A549 (cell line): Measurements from ENCODE around the gene C4orf54.

Source experiments
- CHD4 ChIP-seq: fragments of 200-600 bp; sonication (generic); IDR thresholded peaks from 2 replicates; pipeline ENCODE4 v1.6.1; 2016; ENCODE audit warnings: antibody characterized with exemption, mild to moderate bottlenecking, borderline replicate concordance
- CTCF ChIP-seq: fragments of >200 bp; sonication (Bioruptor Twin); formaldehyde crosslinking; IDR thresholded peaks from 3 replicates; pipeline ENCODE4 v1.5.1; 2016
- EP300 ChIP-seq, 2 experiments: fragments of >200 bp; sonication (Bioruptor Twin); formaldehyde crosslinking; IDR thresholded peaks; 2 replicates in 1 of 2; 3 replicates in 1 of 2; pipeline ENCODE4 v1.6.1; 2016 to 2017
- ESRRA ChIP-seq: fragments of 150-350 bp; IDR thresholded peaks from 2 replicates; pipeline ENCODE4 v1.6.1; 2014; ENCODE audit warnings: mild to moderate bottlenecking, low read length, borderline replicate concordance
- MAX ChIP-seq: IDR thresholded peaks from 2 replicates; pipeline ENCODE4 v1.6.1; 2012
- MAZ ChIP-seq: fragments of 150-350 bp; IDR thresholded peaks from 2 replicates; pipeline ENCODE4 v1.6.1; 2014; ENCODE audit warnings: antibody characterized with exemption, low read depth, low read length, borderline replicate concordance
- POLR2A ChIP-seq: IDR thresholded peaks from 2 replicates; pipeline ENCODE4 v1.6.1; 2012; ENCODE audit warnings: mild to moderate bottlenecking, low read length
- RAD21 ChIP-seq, 2 experiments: fragments of >200 bp in 1 of 2; sonication (Bioruptor Twin) in 1 of 2; formaldehyde crosslinking in 1 of 2; IDR thresholded peaks in 1 of 2; conservative IDR thresholded peaks in 1 of 2; 2 replicates in 1 of 2; 3 replicates in 1 of 2; pipeline ENCODE4 v1.6.1; 2012 to 2018; ENCODE audit warnings: inconsistent platforms in 1 of 2
- SREBF2 ChIP-seq: fragments of 450-650 bp; IDR thresholded peaks from 2 replicates; pipeline ENCODE4 v1.6.1; 2014; ENCODE audit warnings: mild to moderate bottlenecking, moderate library complexity
- TF ChIP-seq, protein P1 (sequence below): fragments of 200-600 bp; sonication (generic); IDR thresholded peaks from 2 replicates; pipeline ENCODE4 v1.6.1; 2016; ENCODE audit warnings: antibody characterized with exemption, mild to moderate bottlenecking, moderate library complexity
- TF ChIP-seq, protein P2 (sequence below): IDR thresholded peaks from 2 replicates; pipeline ENCODE4 v1.6.1; 2012

GRCh38 chr4:99665983-99666382 is 8.4 kb upstream of the C4orf54 start:
- TF ChIP-seq POLR2A (no peak), EP300 (IDR thresholded peaks at IDR 0.05) (no peak), MAZ (no peak), ESRRA (no peak), CTCF (no peak), CHD4 (no peak), RAD21 (conservative IDR thresholded peaks at IDR 0.05 in 1 of 2, IDR thresholded peaks at IDR 0.05 in 1 of 2) (no peak), SREBF2 (no peak), MAX (no peak)
- TF ChIP-seq, protein P1, sequence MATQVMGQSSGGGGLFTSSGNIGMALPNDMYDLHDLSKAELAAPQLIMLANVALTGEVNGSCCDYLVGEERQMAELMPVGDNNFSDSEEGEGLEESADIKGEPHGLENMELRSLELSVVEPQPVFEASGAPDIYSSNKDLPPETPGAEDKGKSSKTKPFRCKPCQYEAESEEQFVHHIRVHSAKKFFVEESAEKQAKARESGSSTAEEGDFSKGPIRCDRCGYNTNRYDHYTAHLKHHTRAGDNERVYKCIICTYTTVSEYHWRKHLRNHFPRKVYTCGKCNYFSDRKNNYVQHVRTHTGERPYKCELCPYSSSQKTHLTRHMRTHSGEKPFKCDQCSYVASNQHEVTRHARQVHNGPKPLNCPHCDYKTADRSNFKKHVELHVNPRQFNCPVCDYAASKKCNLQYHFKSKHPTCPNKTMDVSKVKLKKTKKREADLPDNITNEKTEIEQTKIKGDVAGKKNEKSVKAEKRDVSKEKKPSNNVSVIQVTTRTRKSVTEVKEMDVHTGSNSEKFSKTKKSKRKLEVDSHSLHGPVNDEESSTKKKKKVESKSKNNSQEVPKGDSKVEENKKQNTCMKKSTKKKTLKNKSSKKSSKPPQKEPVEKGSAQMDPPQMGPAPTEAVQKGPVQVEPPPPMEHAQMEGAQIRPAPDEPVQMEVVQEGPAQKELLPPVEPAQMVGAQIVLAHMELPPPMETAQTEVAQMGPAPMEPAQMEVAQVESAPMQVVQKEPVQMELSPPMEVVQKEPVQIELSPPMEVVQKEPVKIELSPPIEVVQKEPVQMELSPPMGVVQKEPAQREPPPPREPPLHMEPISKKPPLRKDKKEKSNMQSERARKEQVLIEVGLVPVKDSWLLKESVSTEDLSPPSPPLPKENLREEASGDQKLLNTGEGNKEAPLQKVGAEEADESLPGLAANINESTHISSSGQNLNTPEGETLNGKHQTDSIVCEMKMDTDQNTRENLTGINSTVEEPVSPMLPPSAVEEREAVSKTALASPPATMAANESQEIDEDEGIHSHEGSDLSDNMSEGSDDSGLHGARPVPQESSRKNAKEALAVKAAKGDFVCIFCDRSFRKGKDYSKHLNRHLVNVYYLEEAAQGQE, result no peak
- TF ChIP-seq, protein P2, sequence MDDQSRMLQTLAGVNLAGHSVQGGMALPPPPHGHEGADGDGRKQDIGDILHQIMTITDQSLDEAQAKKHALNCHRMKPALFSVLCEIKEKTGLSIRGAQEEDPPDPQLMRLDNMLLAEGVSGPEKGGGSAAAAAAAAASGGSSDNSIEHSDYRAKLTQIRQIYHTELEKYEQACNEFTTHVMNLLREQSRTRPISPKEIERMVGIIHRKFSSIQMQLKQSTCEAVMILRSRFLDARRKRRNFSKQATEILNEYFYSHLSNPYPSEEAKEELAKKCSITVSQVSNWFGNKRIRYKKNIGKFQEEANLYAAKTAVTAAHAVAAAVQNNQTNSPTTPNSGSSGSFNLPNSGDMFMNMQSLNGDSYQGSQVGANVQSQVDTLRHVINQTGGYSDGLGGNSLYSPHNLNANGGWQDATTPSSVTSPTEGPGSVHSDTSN, result no peak
